ENCODE measurements around the gene FCF1.

GRCh38 chr14:74739293-74740030 is 26.5 kb downstream of the FCF1 start:
- TF ChIP-seq CTCF (IDR thresholded peaks at IDR 0.05; ENCODE audit: insufficient read depth, low read depth, low read length) (no peak), EZH2 (IDR thresholded peaks at IDR 0.05; ENCODE audit: insufficient read depth, low read length) (no peak)
